OCI-LY7 (cell line): Measurements from ENCODE around the gene ITM2B.

Experiments used
- EZH2phosphoT487 ChIP-seq: fragments of 200-600 bp; sonication (generic); IDR thresholded peaks from 2 replicates; pipeline ENCODE4 v1.6.1; 2018; ENCODE audit warnings: low read depth, borderline replicate concordance, mild to moderate bottlenecking, mixed run types, antibody characterized with exemption, low read length, moderate library complexity, mixed read lengths
- TF ChIP-seq, protein P1 (sequence below): fragments of 200-600 bp; sonication (generic); conservative IDR thresholded peaks from 2 replicates; pipeline ENCODE4 v1.5.1; 2014; ENCODE audit warnings: mild to moderate bottlenecking, antibody characterized with exemption, low read length, moderate library complexity, mixed read lengths

DNA sequence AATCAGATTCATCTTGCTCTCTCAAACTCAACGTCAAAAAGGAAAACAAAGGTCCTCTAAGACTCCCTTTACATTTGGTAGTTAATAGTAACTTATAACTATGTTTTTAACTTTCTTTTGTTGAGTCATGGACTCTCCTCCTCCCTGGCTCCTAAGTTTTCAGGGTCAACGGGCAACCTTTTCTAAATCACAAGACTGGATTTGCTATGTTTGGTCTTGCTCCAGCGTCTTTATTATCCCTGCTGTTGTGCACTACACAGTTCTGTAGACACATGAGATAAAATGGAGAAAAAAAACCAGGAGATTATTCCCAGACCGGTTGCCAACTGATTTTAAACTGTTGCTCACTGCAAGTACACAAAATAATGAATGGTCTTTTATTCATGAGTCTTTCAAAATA lies 1.9 kb upstream of the ITM2B start:
- no peak for TF ChIP-seq EZH2phosphoT487
- TF ChIP-seq, protein P1, sequence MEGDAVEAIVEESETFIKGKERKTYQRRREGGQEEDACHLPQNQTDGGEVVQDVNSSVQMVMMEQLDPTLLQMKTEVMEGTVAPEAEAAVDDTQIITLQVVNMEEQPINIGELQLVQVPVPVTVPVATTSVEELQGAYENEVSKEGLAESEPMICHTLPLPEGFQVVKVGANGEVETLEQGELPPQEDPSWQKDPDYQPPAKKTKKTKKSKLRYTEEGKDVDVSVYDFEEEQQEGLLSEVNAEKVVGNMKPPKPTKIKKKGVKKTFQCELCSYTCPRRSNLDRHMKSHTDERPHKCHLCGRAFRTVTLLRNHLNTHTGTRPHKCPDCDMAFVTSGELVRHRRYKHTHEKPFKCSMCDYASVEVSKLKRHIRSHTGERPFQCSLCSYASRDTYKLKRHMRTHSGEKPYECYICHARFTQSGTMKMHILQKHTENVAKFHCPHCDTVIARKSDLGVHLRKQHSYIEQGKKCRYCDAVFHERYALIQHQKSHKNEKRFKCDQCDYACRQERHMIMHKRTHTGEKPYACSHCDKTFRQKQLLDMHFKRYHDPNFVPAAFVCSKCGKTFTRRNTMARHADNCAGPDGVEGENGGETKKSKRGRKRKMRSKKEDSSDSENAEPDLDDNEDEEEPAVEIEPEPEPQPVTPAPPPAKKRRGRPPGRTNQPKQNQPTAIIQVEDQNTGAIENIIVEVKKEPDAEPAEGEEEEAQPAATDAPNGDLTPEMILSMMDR: no peak
